T-helper 2 cell treated with Interferon-gamma antibody and Interleukin-4, amounts not matched to agents 5 μg/mL and 100 μg/mL, for 36 hours (primary cell): ENCODE data around the gene NGEF.

Experiments
- DNase-seq: peaks from one replicate; pipeline ENCODE4 v3.0.0; 2021; ENCODE audit warnings: low spot score
- H3K27ac Mint-ChIP-seq: one replicate; pipeline ENCODE4 v1.8.0; 2021; ENCODE audit warnings: mild to moderate bottlenecking, mixed read lengths
- H3K27me3 Mint-ChIP-seq: one replicate; pipeline ENCODE4 v1.8.0; 2021; ENCODE audit warnings: low read depth, mixed read lengths
- H3K36me3 Mint-ChIP-seq: one replicate; pipeline ENCODE4 v1.8.0; 2021; ENCODE audit warnings: low read depth, mixed read lengths
- H3K4me1 Mint-ChIP-seq: one replicate; pipeline ENCODE4 v1.8.0; 2021; ENCODE audit warnings: low read depth, mixed read lengths
- H3K4me3 Mint-ChIP-seq: one replicate; pipeline ENCODE4 v1.8.0; 2022; ENCODE audit warnings: mild to moderate bottlenecking, moderate library complexity, mixed read lengths
- H3K9me3 Mint-ChIP-seq: one replicate; pipeline ENCODE4 v1.8.0; 2021; ENCODE audit warnings: mixed read lengths

NGEF gene

DNA sequence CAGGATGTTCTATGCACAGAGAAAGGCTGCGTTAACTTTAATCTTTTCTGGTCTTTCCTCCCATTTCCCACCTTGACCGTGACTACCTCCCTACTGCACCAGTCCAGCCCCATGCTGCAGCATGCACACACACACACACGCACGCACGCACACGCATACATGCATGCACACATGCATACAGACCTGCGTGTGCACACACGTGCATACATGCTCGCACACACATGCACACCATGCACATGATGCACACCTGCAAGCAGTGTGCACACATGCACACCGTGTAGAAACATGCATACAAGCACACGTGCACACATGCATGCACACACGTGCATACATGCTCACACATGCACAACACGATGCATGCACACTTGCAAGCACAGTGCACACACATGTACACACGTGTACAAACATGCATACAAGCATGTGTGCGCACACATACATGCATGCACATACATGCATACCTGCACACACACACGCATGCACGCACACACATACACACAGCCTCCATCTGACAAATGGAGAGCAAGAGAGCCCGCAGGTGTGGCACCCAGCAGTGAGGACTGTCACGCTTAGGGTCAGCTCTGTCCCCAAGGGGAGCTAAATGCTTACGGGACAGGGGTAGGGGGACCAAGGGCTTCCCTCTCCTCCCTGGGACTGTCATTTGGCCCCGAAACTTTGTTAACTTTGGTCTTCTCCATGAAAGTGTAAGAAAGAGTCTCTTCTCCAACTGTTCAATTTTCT, 124.8 kb downstream of the NGEF start:
- H3K36me3 Mint-ChIP-seq, result no peaks in the 10 kb centered on the region
- no peaks in the 10 kb centered on the region for H3K9me3 Mint-ChIP-seq
- no peak for DNase-seq
- H3K27me3 Mint-ChIP-seq, result no peaks in the 10 kb centered on the region
- no peaks in the 10 kb centered on the region for H3K4me1 Mint-ChIP-seq
- no peak overlapping the region for H3K27ac Mint-ChIP-seq
- H3K4me3 Mint-ChIP-seq, result no peak overlapping the region

DNA sequence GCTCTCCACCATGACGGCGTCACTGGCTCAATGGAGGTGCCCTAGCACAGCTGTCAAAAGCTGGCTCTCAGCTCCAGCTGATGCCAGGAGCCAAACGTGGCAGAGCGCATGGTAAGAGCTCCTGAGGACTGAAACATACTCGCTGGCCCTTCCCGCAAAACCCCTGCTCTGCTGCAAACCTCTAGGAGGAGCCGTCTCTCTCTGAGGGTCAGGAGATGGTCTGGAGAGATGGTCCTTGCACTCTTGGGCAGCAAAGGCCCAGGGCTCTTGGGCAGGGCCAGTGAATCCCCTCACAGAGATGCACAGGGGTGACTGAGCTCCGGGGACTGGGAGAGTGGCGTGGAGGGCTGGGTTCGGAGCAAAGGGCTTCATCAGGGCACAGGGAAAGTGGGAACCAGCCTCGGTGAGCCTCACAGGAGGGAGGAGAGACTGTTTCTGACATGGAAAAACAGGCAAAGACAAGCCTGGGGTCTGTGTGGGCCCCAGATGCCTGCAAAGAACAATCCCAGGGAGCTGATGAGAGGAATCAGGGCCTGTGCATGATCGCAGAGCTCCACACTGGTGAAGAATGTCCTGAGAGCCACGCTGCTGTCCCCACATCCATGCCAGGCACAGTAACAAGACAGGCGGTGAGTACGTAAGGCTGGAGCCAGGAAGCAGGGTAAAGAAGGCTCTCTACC, 125.7 kb downstream of the NGEF start:
- no peak for DNase-seq
- H3K4me3 Mint-ChIP-seq, result no peak overlapping the region
- no peak overlapping the region for H3K27ac Mint-ChIP-seq
- H3K9me3 Mint-ChIP-seq, result no peaks in the 10 kb centered on the region
- H3K36me3 Mint-ChIP-seq, result no peaks in the 10 kb centered on the region
- no peaks in the 10 kb centered on the region for H3K4me1 Mint-ChIP-seq
- H3K27me3 Mint-ChIP-seq, result no peaks in the 10 kb centered on the region

DNA sequence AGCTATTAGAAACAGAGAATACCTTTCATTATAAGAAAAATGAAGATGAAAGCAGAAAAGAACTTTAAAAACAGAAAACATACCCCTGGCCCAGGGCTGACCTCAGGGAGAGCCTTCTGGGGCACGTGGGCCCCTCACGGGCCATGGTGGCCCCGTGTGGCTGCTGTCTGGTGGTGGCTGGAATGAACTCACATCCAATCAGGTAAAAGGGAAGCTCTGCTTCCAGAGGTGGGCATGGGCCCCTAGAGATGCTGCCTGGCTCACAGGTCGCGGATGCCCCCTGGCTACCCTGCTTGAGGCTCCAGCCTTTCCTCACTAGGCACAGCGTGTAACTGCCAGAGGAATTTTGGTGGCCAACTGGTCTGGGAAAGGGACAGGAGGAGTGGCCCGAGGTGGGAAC, 126.4 kb downstream of the NGEF start:
- H3K9me3 Mint-ChIP-seq, result no peaks in the 10 kb centered on the region
- no peak for DNase-seq
- H3K4me3 Mint-ChIP-seq, result no peak overlapping the region
- H3K36me3 Mint-ChIP-seq, result no peaks in the 10 kb centered on the region
- no peak overlapping the region for H3K27ac Mint-ChIP-seq
- H3K27me3 Mint-ChIP-seq, result no peaks in the 10 kb centered on the region
- H3K4me1 Mint-ChIP-seq, result no peaks in the 10 kb centered on the region

DNA sequence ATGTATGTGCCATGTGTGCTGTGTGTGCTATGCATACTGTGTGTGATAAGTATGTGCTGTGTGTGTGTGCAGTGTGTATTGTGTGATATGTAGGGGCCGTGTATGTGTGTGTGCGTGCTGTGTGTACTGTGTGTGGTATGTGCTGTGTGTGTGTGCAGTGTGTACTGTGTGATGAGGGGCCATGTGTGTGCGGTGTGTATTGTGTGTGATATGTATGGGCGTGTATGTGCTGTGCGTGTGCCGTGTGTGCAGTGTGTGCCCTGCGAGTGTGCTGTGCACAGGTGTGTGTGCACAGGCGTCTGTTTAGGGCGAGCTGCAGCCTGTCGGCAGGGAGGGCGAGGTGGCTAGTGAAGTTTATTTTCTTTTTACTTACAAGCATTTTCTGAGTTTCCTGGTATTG, 126.9 kb downstream of the NGEF start:
- Mint-ChIP-seq H3K27ac (no peak overlapping the region), H3K9me3 (no peaks in the 10 kb centered on the region), H3K27me3 (no peaks in the 10 kb centered on the region), H3K4me3 (no peak overlapping the region), H3K4me1 (no peaks in the 10 kb centered on the region), H3K36me3 (no peaks in the 10 kb centered on the region)
- no peak for DNase-seq

DNA sequence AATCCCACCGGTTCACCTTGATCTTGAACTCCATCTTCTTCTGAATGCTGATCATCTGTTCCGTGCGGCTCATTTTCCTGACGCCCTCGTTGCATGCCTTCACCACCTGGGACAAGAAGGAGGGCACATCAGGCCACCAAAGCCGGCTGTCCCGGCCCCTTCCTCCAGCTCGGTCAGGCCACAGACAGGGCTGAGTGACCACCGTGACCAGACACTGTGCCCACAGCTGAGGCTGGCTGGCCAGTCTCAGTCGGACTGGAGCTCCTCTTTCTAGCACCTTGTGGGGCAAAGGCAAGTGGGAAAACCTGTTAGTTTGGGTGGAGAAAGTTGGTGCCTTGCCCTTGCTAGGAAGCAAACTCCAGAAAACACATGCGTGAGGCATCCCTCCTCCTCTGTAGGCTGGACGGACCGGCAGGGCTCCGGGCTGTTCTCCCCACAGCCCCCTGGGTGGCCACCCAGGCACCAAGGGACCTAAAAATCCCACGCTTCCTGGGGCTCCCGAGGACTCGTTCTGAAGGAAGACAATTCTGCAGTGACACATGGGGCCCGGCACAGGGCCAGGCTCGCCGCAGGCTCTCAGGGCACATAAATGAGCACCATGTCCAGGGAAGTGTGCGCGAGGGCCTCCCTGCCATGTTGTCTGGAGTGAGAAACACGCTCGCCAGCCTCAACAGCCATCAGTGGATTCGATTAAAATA, 127.6 kb downstream of the NGEF start:
- no peaks in the 10 kb centered on the region for H3K4me1 Mint-ChIP-seq
- no peak overlapping the region for H3K4me3 Mint-ChIP-seq
- H3K9me3 Mint-ChIP-seq, result no peaks in the 10 kb centered on the region
- no peaks in the 10 kb centered on the region for H3K27me3 Mint-ChIP-seq
- H3K27ac Mint-ChIP-seq, result no peak overlapping the region
- DNase-seq, result no peak
- H3K36me3 Mint-ChIP-seq, result no peaks in the 10 kb centered on the region

DNA sequence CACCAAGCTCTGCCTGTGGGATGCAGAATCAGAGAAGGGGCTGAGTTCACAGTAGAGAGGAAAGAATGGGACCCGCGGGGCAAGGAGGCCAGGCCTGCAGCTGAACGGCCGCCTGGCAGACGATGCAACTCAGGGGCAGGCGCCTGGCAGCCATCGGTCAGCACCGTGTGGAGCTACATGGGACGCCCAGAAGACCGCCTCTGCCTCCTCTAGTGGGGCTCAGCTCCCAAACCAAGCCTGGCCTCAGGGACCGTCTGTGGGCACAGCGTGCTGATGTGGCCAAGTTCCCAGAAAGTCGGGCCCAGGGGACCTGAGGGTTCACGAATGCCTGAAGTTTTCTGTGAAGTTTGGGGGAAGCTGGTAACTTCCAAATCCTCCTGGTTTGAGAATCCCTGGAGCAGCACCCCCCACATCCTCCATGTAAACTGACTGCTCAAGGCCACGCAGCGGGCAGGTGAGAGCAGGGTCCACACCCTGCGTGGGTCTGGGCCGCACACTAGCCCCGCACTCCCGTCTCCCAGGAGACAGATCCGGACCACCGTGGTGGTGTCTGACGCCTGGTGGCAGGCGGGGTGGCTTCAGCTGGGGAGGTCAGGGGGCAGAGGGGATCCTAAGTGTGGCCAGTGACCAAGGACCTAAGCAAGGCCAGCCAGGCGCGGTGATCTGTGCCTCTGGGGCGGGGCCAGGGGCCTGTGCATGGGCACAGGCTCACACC, 128.3 kb downstream of the NGEF start:
- H3K4me1 Mint-ChIP-seq, result no peaks in the 10 kb centered on the region
- H3K9me3 Mint-ChIP-seq, result no peaks in the 10 kb centered on the region

DNA sequence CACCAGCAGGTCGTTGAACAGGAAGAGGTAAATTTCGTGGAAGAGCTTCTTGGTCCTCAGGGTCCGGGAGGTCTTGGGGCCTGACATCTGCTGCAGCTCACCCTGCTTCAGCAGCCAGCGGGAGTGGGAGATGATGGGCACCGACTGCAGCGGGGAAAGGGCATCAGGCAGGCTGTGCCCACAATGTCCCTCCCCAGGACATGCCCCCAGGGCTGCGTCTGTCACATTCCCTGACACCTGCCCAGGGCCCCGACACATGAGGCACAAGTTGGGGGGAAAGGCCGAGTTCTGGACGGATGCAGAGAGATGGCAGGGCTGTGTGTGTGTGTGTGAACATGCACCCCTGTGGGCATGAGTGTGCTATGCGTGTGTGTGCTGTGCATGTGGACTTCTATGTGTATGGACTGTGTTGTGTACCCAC, 129.0 kb downstream of the NGEF start:
- no peaks in the 10 kb centered on the region for H3K9me3 Mint-ChIP-seq
- H3K4me3 Mint-ChIP-seq, result no peak overlapping the region
- H3K27ac Mint-ChIP-seq, result no peak overlapping the region
- H3K4me1 Mint-ChIP-seq, result no peaks in the 10 kb centered on the region
- H3K27me3 Mint-ChIP-seq, result no peaks in the 10 kb centered on the region
- DNase-seq, result no peak
- H3K36me3 Mint-ChIP-seq, result no peaks in the 10 kb centered on the region

More for the DNA sequence above, 128.3 kb downstream of the NGEF start:
- Mint-ChIP-seq H3K36me3 (no peaks in the 10 kb centered on the region), H3K27ac (no peak overlapping the region), H3K27me3 (no peaks in the 10 kb centered on the region), H3K4me3 (no peak overlapping the region)
- no peak for DNase-seq

DNA sequence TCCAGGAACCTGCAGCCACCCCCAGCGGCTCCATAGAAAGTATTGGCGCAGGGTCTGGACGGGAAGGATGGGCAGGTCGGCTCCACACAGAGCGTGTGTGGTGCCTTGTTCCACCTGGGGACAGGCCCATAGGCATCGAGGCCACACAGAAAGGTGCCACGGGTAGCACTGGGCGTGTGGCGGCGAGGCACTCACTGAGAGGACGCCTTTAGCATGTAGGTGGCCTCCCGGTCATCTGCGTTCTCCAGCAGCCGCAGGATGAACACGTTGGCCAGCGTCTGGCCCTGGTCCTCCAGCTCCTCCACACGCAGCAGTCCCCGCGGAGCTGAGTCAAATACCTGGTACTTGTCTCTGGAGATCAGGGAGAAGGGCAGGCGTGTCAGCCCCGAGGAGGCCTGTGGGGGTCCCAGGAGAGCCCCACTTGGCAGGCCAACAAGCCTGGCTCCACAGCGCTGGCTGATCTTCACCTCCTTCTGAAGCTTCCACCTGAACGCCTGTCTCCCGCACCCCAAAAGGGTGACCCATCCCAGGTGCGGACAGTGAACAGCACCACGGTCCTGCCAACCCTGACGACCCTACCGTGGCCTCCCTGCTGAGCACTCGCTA, 129.8 kb downstream of the NGEF start:
- H3K9me3 Mint-ChIP-seq, result no peaks in the 10 kb centered on the region
- no peaks in the 10 kb centered on the region for H3K27me3 Mint-ChIP-seq
- DNase-seq, result no peak
- no peak overlapping the region for H3K4me3 Mint-ChIP-seq
- H3K36me3 Mint-ChIP-seq, result no peaks in the 10 kb centered on the region
- H3K27ac Mint-ChIP-seq, result no peak overlapping the region
- no peaks in the 10 kb centered on the region for H3K4me1 Mint-ChIP-seq

DNA sequence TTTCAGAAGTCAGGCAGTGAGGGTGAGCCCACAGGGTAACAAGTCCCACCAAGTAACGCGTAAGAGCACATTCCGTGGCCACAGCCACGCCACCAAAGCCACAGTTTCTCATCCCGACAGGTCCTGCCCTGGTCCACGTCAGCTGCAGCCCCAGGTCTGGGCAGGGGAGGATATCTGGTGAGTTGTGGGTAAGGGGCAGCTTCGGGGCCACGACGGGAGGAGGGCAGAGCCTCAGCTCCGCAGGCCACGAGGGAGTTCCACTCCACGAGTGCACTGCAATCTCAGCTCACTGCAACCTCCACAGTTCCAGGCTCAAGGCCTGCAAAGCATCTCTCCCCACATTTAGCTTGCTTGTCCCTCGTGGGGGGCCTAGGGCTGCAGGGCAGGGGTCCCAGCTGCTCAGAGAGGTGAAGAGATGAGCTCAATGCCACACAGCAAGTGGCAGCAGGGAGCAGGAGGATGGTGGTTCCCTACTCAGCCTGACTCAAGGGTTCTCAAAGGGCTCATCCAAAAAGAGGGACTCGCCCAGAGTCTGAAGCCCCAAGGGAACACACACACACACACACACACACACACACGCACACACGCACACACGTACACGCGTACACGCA, 130.4 kb downstream of the NGEF start:
- Mint-ChIP-seq H3K27me3 (peaks cover under 1% of the 10 kb centered on the region), H3K9me3 (no peaks in the 10 kb centered on the region)
- DNase-seq, result no peak

DNA sequence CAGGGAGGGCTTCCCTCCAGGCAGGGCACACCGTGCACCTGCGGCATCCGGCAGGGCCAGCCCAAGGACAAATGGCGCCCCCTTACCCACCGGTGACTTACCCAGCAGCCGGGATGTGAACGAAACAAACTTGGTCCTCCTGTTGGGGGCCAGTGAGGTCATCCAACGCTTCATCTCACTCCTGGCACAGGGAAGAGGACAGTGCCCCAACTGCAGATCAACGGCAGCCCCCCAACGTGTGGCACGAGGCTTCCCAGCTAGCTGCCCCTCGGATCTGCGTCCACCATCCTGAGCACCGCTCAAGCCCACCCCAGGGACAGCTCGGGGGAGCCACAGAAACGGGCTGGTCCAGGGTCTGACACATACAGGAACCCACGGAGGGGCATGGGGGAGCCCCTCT, 131.0 kb downstream of the NGEF start:
- Mint-ChIP-seq H3K36me3 (no peaks in the 10 kb centered on the region), H3K4me3 (no peak overlapping the region), H3K9me3 (no peaks in the 10 kb centered on the region), H3K27ac (no peak overlapping the region), H3K4me1 (no peaks in the 10 kb centered on the region), H3K27me3 (peaks cover 3% of the 10 kb centered on the region)
- DNase-seq, result no peak

More for the DNA sequence above, 130.4 kb downstream of the NGEF start:
- Mint-ChIP-seq H3K4me1 (no peaks in the 10 kb centered on the region), H3K27ac (no peak overlapping the region), H3K36me3 (no peaks in the 10 kb centered on the region), H3K4me3 (no peak overlapping the region)

DNA sequence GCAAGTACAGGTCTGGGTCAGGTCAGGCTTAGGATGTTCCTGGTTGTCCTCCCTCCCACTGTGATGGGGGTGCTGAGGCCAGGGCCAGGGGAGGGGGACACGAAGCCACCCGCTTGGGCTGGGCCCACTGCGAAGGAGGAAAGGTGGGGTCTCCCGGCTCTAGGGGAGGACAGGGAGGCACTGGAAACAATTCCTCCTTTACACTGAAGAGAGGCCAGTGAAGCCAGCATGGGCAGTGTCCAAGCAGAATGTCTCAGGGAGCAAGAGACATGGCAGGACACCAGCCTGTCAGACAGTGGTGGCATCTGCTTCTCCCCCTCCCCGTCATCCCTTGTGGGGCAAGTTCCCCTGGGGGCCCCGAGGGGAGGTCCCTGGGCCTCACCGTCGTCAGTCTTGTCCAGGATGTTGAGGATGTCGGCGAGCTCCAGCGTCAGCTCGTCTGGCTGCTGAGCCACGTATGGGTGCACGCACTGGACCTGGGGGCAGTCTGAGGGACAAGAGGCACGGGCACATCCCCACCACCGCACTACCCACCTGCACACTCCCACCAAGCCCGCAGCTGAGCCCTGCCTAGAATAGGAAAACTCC, 132.2 kb downstream of the NGEF start:
- H3K27ac Mint-ChIP-seq, result no peak overlapping the region
- no peak for DNase-seq
- H3K9me3 Mint-ChIP-seq, result no peaks in the 10 kb centered on the region
- H3K27me3 Mint-ChIP-seq, result peaks cover 3% of the 10 kb centered on the region
- H3K4me1 Mint-ChIP-seq, result no peaks in the 10 kb centered on the region
- no peaks in the 10 kb centered on the region for H3K36me3 Mint-ChIP-seq
- H3K4me3 Mint-ChIP-seq, result no peak overlapping the region

DNA sequence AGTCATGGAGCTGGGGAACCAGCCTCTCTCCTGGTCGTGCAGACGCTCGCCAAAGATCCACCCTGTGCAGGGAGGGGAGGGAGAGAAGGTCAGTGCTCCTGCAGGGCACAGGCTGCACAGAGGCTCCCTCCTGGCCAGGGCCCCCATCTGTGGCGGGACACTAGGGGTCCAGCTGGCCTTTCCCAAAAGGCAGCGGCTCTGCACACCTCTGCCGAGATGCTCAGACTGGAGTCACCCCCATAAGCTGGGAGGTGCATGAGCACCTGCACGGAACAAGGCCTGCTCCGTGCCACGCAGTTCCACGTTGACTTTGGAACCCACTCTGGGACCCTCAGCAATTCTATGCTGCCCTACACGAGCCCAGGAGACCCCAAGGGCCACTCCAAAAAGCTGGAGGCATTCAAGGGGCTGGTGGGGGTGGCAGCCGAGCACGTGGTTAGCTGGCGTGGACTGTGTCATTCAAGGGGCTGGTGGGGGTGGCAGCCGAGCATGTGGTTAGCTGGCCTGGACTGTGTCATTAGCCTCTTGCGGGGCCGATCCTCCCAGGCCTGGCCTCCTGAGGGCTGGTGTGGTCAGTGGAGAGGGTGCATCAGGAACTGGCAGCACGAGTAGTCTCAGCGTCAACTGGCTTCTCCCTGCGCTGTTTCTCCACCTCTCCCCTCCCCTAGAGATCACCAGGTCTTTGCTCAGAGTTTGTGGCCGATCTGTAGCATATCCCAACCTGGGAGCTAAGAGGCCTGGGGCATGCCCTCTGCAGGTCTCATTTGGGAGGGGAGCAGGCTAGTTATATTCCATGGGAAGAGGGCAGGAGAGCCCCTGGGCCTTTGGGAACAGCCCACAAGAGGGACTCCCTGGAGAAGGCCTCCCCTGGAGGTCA, 133.2 kb downstream of the NGEF start:
- H3K4me1 Mint-ChIP-seq, result peaks cover 5% of the 10 kb centered on the region
- no peak overlapping the region for H3K4me3 Mint-ChIP-seq
- no peak overlapping the region for H3K27ac Mint-ChIP-seq
- DNase-seq, result no peak
- no peaks in the 10 kb centered on the region for H3K36me3 Mint-ChIP-seq
- no peaks in the 10 kb centered on the region for H3K9me3 Mint-ChIP-seq
- H3K27me3 Mint-ChIP-seq, result peaks cover 10% of the 10 kb centered on the region
